IMR-90 (cell line): ENCODE data around the gene PDE4B. TPM values are rescaled to one million over a fixed set of nuclear protein-coding genes. Genes with fewer than 3 reads are reported as not detected.

Experiments
- ATAC-seq: fragments of 200-7000 bp; cut with Tn5 transposase; 2 replicates; pipeline ENCODE4 v1.9.1; 2020; ENCODE audit warnings: low read depth, mild to moderate bottlenecking, moderate library complexity
- BruUV-seq: library from RNA; stranded (reverse); fragments of 400-500 nt; replicated peaks from 2 replicates; lab custom pipeline; 2021; lab: Mats Ljungman, UMichigan
- CTCF ChIA-PET: fragments of 300-600 bp; formaldehyde crosslinking; extraction: SDS; loops from one replicate; lab custom pipeline; 2021; ENCODE audit warnings: antibody characterized with exemption; lab: Yijun Ruan, JAX
- POLR2A ChIA-PET: fragments of 300-600 bp; sonication (Branson Sonifier 250); formaldehyde crosslinking; loops from one replicate; lab custom pipeline; 2022; ENCODE audit warnings: antibody characterized with exemption; ENCODE audit not compliant: unreplicated experiment; lab: Charles Lee
- DNase-seq: peaks from one replicate; pipeline ENCODE4 v3.0.0; 2013
- H2AFZ ChIP-seq: replicated peaks from 2 replicates; pipeline ENCODE3; 2013; ENCODE audit warnings: low read length, mild to moderate bottlenecking; ENCODE audit not compliant: poor library complexity
- H2AK5ac ChIP-seq: 2 replicates; pipeline ENCODE4 v1.6.1; 2013; ENCODE audit warnings: low read depth, low read length, inconsistent platforms
- H2AK9ac ChIP-seq: replicated peaks from 2 replicates; pipeline ENCODE3; 2013; ENCODE audit warnings: mild to moderate bottlenecking, low read depth, low read length, moderate library complexity; ENCODE audit not compliant: poor library complexity
- H2BK120ac ChIP-seq: 2 replicates; pipeline ENCODE4 v1.6.1; 2013; ENCODE audit warnings: low read depth, low read length, inconsistent platforms
- H2BK15ac ChIP-seq: 3 replicates; pipeline ENCODE4 v1.6.1; 2013; ENCODE audit warnings: low read depth, low read length, inconsistent platforms
- H2BK20ac ChIP-seq: 2 replicates; pipeline ENCODE4 v1.6.1; 2013; ENCODE audit warnings: low read depth, mild to moderate bottlenecking, inconsistent platforms, low read length, moderate library complexity
- H2BK5ac ChIP-seq: 2 replicates; pipeline ENCODE4 v1.6.1; 2013; ENCODE audit warnings: mild to moderate bottlenecking, low read depth, low read length, inconsistent platforms; ENCODE audit not compliant: poor library complexity, severe bottlenecking
- H3K14ac ChIP-seq: replicated peaks from 2 replicates; pipeline ENCODE4 v1.6.1; 2013; ENCODE audit warnings: low read depth, low read length, inconsistent platforms
- H3K18ac ChIP-seq: 2 replicates; pipeline ENCODE4 v1.6.1; 2013; ENCODE audit warnings: low read depth, low read length, control low read depth
- H3K23ac ChIP-seq: 2 replicates; pipeline ENCODE4 v1.6.1; 2013; ENCODE audit warnings: low read depth, low read length, inconsistent platforms
- H3K27ac ChIP-seq: 2 replicates; pipeline ENCODE4 v1.5.1; 2013; ENCODE audit warnings: mild to moderate bottlenecking, control low read depth, low read length; ENCODE audit not compliant: insufficient read depth
- H3K27me3 ChIP-seq: 2 replicates; pipeline ENCODE4 v1.6.1; 2013; ENCODE audit warnings: low read length; ENCODE audit not compliant: control insufficient read depth, insufficient read depth
- H3K36me3 ChIP-seq: 2 replicates; pipeline ENCODE4 v1.6.1; 2013; ENCODE audit warnings: low read length, mixed read lengths; ENCODE audit not compliant: control insufficient read depth, insufficient read depth
- H3K4ac ChIP-seq: 2 replicates; pipeline ENCODE4 v1.6.1; 2013; ENCODE audit warnings: low read depth, low read length, inconsistent platforms
- H3K4me1 ChIP-seq: 2 replicates; pipeline ENCODE4 v1.6.1; 2013; ENCODE audit warnings: low read length, mixed read lengths; ENCODE audit not compliant: control insufficient read depth, insufficient read depth
- H3K4me2 ChIP-seq: 2 replicates; pipeline ENCODE4 v1.6.1; 2013; ENCODE audit warnings: low read depth, mild to moderate bottlenecking, control low read depth, low read length, moderate library complexity
- H3K4me3 ChIP-seq: 2 replicates; pipeline ENCODE4 v1.5.1; 2013; ENCODE audit warnings: low read depth, mild to moderate bottlenecking, control low read depth, low read length, moderate library complexity; ENCODE audit not compliant: insufficient read depth
- H3K56ac ChIP-seq: 2 replicates; pipeline ENCODE4 v1.6.1; 2013; ENCODE audit warnings: low read length, inconsistent platforms; ENCODE audit not compliant: insufficient read depth; ENCODE audit errors: extremely low read depth
- H3K79me1 ChIP-seq, 2 experiments: 2 replicates each; pipeline ENCODE4 v1.6.1; 2013; ENCODE audit warnings: low read length in 2 of 2, inconsistent platforms in 1 of 2, low read depth in 1 of 2
- H3K9ac ChIP-seq: 2 replicates; pipeline ENCODE4 v1.6.1; 2013; ENCODE audit warnings: low read depth, low read length, control low read depth
- H3K9me1 ChIP-seq: 2 replicates; pipeline ENCODE4 v1.6.1; 2013; ENCODE audit warnings: low read length, inconsistent platforms; ENCODE audit not compliant: insufficient read depth
- H3K9me3 ChIP-seq: 2 replicates; pipeline ENCODE4 v1.6.1; 2013; ENCODE audit warnings: low read length; ENCODE audit not compliant: control insufficient read depth, insufficient read depth
- H4K20me1 ChIP-seq: 2 replicates; pipeline ENCODE4 v1.6.1; 2013; ENCODE audit warnings: low read length, inconsistent platforms; ENCODE audit not compliant: insufficient read depth
- H4K5ac ChIP-seq: 2 replicates; pipeline ENCODE4 v1.6.1; 2013; ENCODE audit warnings: mild to moderate bottlenecking, low read depth, low read length, control low read depth
- H4K8ac ChIP-seq, 2 experiments: 2 replicates each; pipeline ENCODE4 v1.6.1; 2013; ENCODE audit warnings: low read depth in 2 of 2, low read length in 2 of 2, control low read depth in 1 of 2, inconsistent platforms in 1 of 2
- H4K91ac ChIP-seq: 2 replicates; pipeline ENCODE4 v1.6.1; 2013; ENCODE audit warnings: low read depth, low read length, inconsistent platforms; ENCODE audit not compliant: insufficient read depth
- CEBPB ChIP-seq: IDR thresholded peaks from 2 replicates; pipeline ENCODE4 v1.6.1; 2012; ENCODE audit warnings: low read depth, low read length, improper control_type of control experiment
- MXI1 ChIP-seq: IDR thresholded peaks from 2 replicates; pipeline ENCODE4 v1.6.1; 2012; ENCODE audit warnings: low read depth, mild to moderate bottlenecking, low read length, moderate library complexity, borderline replicate concordance
- NFE2L2 ChIP-seq: fragments of 150-350 bp; IDR thresholded peaks from 2 replicates; pipeline ENCODE4 v1.6.1; 2016; ENCODE audit warnings: low read depth, mild to moderate bottlenecking, low read length
- POLR2A ChIP-seq: IDR thresholded peaks from 2 replicates; pipeline ENCODE4 v1.6.1; 2012; ENCODE audit warnings: mild to moderate bottlenecking, low read depth, low read length
- RAD21 ChIP-seq: IDR thresholded peaks from 2 replicates; pipeline ENCODE4 v1.6.1; 2012; ENCODE audit warnings: low read length, improper control_type of control experiment
- SMC3 ChIP-seq: fragments of 150-350 bp; IDR thresholded peaks from 2 replicates; pipeline ENCODE4 v1.6.1; 2016; ENCODE audit warnings: low read depth, mild to moderate bottlenecking, antibody characterized with exemption, low read length, moderate library complexity
- WGBS, 2 experiments: methylation state at CpG; one replicate each; pipeline versions ENCODE4 v1.1.5 to v1.1.7; 2013; ENCODE audit warnings: missing lambda C conversion rate in 2 of 2; ENCODE audit not compliant: insufficient read length in 1 of 2; ENCODE audit errors: extremely low coverage in 2 of 2; 5-methylcytosine and 5-hydroxymethylcytosine counted together
- dilution Hi-C: fragments of 300-500 bp; cut with HindIII; formaldehyde crosslinking; loops from one replicate; pipeline ENCODE4 v1.14.3; 2018; ENCODE audit warnings: low sequenced_read_pairs; ENCODE audit not compliant: unreplicated experiment
- in situ Hi-C: fragments of 300-500 bp; cut with MboI; formaldehyde crosslinking; loops from 3 replicates; pipeline ENCODE4 v1.14.3; 2019; ENCODE audit warnings: low sequenced_read_pairs, inconsistent platforms, mixed read lengths
- intact Hi-C: fragments of 100-400 bp; cut with micrococcal nuclease; formaldehyde crosslinking; loops from 2 replicates; pipeline ENCODE4 v1.10.0; 2022
- polyA plus RNA-seq, 3 experiments: library from polyadenylated mRNA; depleted of rRNA; stranded (reverse); fragments of >200 nt; gene quantifications; 2 replicates each; pipeline ENCODE4 v1.2.3, GENCODE V29; 2012; ENCODE audit warnings: low replicate concordance in 1 of 3
- total RNA-seq: library from RNA; depleted of rRNA; stranded (reverse); fragments of >200 nt; gene quantifications from 2 replicates; pipeline ENCODE4 v1.2.3, GENCODE V29; 2012
- TF ChIP-seq, protein P1 (sequence below): fragments of 150-350 bp; IDR thresholded peaks from 2 replicates; pipeline ENCODE4 v1.6.1; 2017; ENCODE audit warnings: mild to moderate bottlenecking, antibody characterized with exemption, low read length, low read depth
- TF ChIP-seq, protein P2 (sequence below): fragments of 150-350 bp; IDR thresholded peaks from 2 replicates; pipeline ENCODE4 v1.6.1; 2016; ENCODE audit warnings: low read depth, mild to moderate bottlenecking, low read length, moderate library complexity, borderline replicate concordance

Gene PDE4B
- total and polyA plus RNA-seq, 2 of the 4 experiments (the other 2 are of a cell fraction): 5.8 to 21.3 TPM

DNA sequence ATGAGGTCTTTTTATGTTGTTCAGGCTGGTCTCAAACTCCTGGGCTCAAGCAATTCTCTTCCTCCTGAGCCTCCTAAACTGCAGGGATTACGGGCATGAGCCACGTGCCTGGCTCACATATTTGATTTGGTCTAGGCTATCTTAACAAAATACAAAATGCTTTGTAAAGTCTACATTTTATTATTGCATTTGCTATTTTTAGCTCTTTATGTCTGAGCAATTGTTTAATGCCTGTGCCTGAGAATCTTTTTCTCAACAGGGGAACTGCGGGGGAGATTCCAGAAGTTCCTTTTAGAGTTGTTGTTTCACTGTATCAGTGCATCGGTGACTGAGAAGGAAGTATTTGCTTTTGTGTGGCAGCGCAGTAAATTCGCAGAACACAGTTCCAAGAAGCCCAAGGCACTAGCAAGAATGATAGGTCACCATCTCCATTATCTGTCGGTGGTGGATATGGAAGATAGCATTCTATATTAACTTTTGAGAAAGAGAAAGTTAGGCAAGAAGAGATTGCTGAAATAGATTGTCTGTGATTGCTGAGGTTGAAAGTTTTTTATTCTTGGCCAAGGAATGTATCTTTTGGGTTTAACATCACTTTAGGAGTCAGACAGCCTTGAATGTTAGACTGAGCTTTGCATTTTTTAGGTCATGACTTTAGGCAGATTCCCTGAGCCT is 167.3 kb downstream of the PDE4B start:
- H4K5ac ChIP-seq: no peak overlapping the region
- no peaks in the 10 kb centered on the region for H3K79me1 ChIP-seq
- no peak overlapping the region for H3K9ac ChIP-seq
- H3K27ac ChIP-seq: no peak overlapping the region
- ATAC-seq (no peak; the same call in 1 of the 2 replicates), DNase-seq (peak; percentile 51)
- BruUV-seq: no TSS peak
- H2BK15ac ChIP-seq: no peak overlapping the region
- H3K14ac ChIP-seq: no peak overlapping the region
- no peak overlapping the region for H4K8ac ChIP-seq
- no peak for TF ChIP-seq RAD21
- TF ChIP-seq MXI1: no peak
- TF ChIP-seq, protein P1, sequence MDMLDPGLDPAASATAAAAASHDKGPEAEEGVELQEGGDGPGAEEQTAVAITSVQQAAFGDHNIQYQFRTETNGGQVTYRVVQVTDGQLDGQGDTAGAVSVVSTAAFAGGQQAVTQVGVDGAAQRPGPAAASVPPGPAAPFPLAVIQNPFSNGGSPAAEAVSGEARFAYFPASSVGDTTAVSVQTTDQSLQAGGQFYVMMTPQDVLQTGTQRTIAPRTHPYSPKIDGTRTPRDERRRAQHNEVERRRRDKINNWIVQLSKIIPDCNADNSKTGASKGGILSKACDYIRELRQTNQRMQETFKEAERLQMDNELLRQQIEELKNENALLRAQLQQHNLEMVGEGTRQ: no peak
- TF ChIP-seq NFE2L2: no peak
- TF ChIP-seq, protein P2, sequence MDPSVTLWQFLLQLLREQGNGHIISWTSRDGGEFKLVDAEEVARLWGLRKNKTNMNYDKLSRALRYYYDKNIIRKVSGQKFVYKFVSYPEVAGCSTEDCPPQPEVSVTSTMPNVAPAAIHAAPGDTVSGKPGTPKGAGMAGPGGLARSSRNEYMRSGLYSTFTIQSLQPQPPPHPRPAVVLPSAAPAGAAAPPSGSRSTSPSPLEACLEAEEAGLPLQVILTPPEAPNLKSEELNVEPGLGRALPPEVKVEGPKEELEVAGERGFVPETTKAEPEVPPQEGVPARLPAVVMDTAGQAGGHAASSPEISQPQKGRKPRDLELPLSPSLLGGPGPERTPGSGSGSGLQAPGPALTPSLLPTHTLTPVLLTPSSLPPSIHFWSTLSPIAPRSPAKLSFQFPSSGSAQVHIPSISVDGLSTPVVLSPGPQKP: no peak
- no peak for TF ChIP-seq POLR2A
- TF ChIP-seq SMC3: no peak
- no peak for TF ChIP-seq CEBPB
- H3K23ac ChIP-seq: no peak overlapping the region
- no peaks in the 10 kb centered on the region for H3K9me3 ChIP-seq
- ChIA-PET CTCF (interaction anchor here (0.7 to 5.9 kb wide), 5 partner anchors 13 to 486 kb away, joined by 3 to 43 read pairs (median 3); no protein-coding TSS in a partner anchor), POLR2A (no interaction called here)
- no peak overlapping the region for H2AK9ac ChIP-seq
- H3K36me3 ChIP-seq: no peaks in the 10 kb centered on the region
- H3K27me3 ChIP-seq: no peaks in the 10 kb centered on the region
- H3K4me3 ChIP-seq: no peak overlapping the region
- no peaks in the 10 kb centered on the region for H3K4me1 ChIP-seq
- H2BK5ac ChIP-seq: no peak overlapping the region
- H4K91ac ChIP-seq: no peak overlapping the region
- no peak overlapping the region for H2AK5ac ChIP-seq
- H3K18ac ChIP-seq: no peak overlapping the region
- in situ Hi-C loops (loop anchor here (10.0 to 25.0 kb wide), 2 partner anchors 485 to 752 kb away; no protein-coding TSS in a partner anchor), intact Hi-C loops (loop anchor here (1.0 to 10.0 kb wide), 6 partner anchors 165 to 765 kb away; partner anchors contain the start of gene PDE4B), dilution Hi-C loops (no loop called here)
- no peaks in the 10 kb centered on the region for H4K20me1 ChIP-seq
- no peak overlapping the region for H2AFZ ChIP-seq
- H3K4ac ChIP-seq: no peak overlapping the region
- no CpG with 5 or more reads among the region's 7 CpGs for WGBS, 2 experiments
- no peak overlapping the region for H2BK120ac ChIP-seq
- peak overlapping the region; percentile 55 for H3K4me2 ChIP-seq
- no peak overlapping the region for H2BK20ac ChIP-seq
- no peaks in the 10 kb centered on the region for H3K9me1 ChIP-seq
- H3K56ac ChIP-seq: no peak overlapping the region
